ENCODE results near the gene FTH1.

Gene FTH1

GRCh38 chr11:61963282-61964057, 4.0 kb downstream of the FTH1 start:
- DNase-seq (ENCODE audit: low spot score), result no peak
- in situ Hi-C loops (cut with MboI; ENCODE audit: low pct_unique_long_range_greater_than_20kb, low sequenced_read_pairs, unreplicated experiment), result no loop called here
- TF ChIP-seq CTCF (IDR thresholded peaks at IDR 0.05; ENCODE audit: extremely low read depth, insufficient read depth, missing control alignments), result no peak

GRCh38 chr11:61963016-61963281, 4.5 kb downstream of the FTH1 start:
- TF ChIP-seq CTCF (IDR thresholded peaks at IDR 0.05; ENCODE audit: extremely low read depth, insufficient read depth, missing control alignments), result no peak
- in situ Hi-C loops (cut with MboI; ENCODE audit: low pct_unique_long_range_greater_than_20kb, low sequenced_read_pairs, unreplicated experiment), result no loop called here
- no peak for DNase-seq (ENCODE audit: low spot score)

- DNase-seq (ENCODE audit: low spot score), result no peak
- no peak for TF ChIP-seq CTCF (IDR thresholded peaks at IDR 0.05; ENCODE audit: extremely low read depth, insufficient read depth, missing control alignments)
Measured at GRCh38 chr11:61962213-61963015, 5.0 kb downstream of the FTH1 start.

GRCh38 chr11:61961570-61962212, 5.7 kb downstream of the FTH1 start:
- in situ Hi-C loops (cut with MboI; ENCODE audit: low pct_unique_long_range_greater_than_20kb, low sequenced_read_pairs, unreplicated experiment), result no loop called here
- TF ChIP-seq CTCF (IDR thresholded peaks at IDR 0.05; ENCODE audit: extremely low read depth, insufficient read depth, missing control alignments), result no peak
- DNase-seq (ENCODE audit: low spot score), result no peak

More at GRCh38 chr11:61962213-61963015, 5.0 kb downstream of the FTH1 start:
- in situ Hi-C loops (cut with MboI; ENCODE audit: low pct_unique_long_range_greater_than_20kb, low sequenced_read_pairs, unreplicated experiment), result no loop called here

- in situ Hi-C loops (cut with MboI; ENCODE audit: low pct_unique_long_range_greater_than_20kb, low sequenced_read_pairs, unreplicated experiment), result no loop called here
- no peak for TF ChIP-seq CTCF (IDR thresholded peaks at IDR 0.05; ENCODE audit: extremely low read depth, insufficient read depth, missing control alignments)
- no peak for DNase-seq (ENCODE audit: low spot score)
Measured at GRCh38 chr11:61960532-61960931, 6.9 kb downstream of the FTH1 start.

GRCh38 chr11:61959678-61960077, 7.8 kb downstream of the FTH1 start:
- in situ Hi-C loops (cut with MboI; ENCODE audit: low pct_unique_long_range_greater_than_20kb, low sequenced_read_pairs, unreplicated experiment), result no loop called here
- no peak for DNase-seq (ENCODE audit: low spot score)
- TF ChIP-seq CTCF (IDR thresholded peaks at IDR 0.05; ENCODE audit: extremely low read depth, insufficient read depth, missing control alignments), result no peak

All from GM13977 (cell line).